Right lobe of liver (tissue), 4 donors: ENCODE data around the gene SMCO3.

Experiments
- POLR2A ChIP-seq: fragments of 450-650 bp; IDR thresholded peaks from one replicate; pipeline ENCODE4 v1.6.1; 2017; ENCODE audit warnings: antibody characterized with exemption, mild to moderate bottlenecking
- TF ChIP-seq, protein P1 (sequence below), 4 donors: fragments of 200-600 bp in 3 of 4; fragments of 450-650 bp in 1 of 4; IDR thresholded peaks; one replicate each; pipeline versions ENCODE4 v1.5.1 to v1.8.0; 2016 to 2022; ENCODE audit warnings: antibody characterized with exemption in 4 of 4, mild to moderate bottlenecking in 2 of 4
- donor health status: DM: no; HTN: no; CAD: no.
- donor health status: DM: no; HTN: no; CAD: no.
- donor health status: DM: no; HTN: yes; CAD: no.

DNA sequence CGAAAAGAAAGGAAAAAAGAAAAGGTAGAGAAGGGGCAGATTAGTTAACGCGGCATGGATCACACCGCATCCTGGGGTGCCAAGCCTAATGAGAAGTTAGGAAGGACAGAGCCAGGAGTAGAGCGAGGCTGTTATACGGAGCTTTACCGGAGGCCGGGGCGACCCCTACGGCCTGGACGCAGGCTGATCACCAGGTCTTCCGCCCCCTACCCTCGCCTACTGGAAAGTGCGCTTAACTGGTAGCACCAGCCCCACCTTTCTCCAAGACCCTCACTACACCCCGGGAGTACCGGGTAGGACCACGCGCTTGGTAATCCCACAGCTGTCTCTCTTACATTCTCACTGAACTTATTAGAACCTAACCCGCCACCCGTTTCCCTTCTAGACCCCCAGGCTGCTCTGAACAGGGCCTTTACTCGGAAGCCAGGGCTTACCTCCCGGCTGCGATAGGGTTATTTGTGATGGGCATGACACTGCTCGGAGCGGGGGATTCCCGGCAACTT, 44.5 kb downstream of the SMCO3 start:
- TF ChIP-seq, protein P1, sequence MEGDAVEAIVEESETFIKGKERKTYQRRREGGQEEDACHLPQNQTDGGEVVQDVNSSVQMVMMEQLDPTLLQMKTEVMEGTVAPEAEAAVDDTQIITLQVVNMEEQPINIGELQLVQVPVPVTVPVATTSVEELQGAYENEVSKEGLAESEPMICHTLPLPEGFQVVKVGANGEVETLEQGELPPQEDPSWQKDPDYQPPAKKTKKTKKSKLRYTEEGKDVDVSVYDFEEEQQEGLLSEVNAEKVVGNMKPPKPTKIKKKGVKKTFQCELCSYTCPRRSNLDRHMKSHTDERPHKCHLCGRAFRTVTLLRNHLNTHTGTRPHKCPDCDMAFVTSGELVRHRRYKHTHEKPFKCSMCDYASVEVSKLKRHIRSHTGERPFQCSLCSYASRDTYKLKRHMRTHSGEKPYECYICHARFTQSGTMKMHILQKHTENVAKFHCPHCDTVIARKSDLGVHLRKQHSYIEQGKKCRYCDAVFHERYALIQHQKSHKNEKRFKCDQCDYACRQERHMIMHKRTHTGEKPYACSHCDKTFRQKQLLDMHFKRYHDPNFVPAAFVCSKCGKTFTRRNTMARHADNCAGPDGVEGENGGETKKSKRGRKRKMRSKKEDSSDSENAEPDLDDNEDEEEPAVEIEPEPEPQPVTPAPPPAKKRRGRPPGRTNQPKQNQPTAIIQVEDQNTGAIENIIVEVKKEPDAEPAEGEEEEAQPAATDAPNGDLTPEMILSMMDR (IDR thresholded peaks at IDR 0.05): no peak
- no peak for TF ChIP-seq POLR2A
